ENCODE data around the gene SPTBN1.

DNA sequence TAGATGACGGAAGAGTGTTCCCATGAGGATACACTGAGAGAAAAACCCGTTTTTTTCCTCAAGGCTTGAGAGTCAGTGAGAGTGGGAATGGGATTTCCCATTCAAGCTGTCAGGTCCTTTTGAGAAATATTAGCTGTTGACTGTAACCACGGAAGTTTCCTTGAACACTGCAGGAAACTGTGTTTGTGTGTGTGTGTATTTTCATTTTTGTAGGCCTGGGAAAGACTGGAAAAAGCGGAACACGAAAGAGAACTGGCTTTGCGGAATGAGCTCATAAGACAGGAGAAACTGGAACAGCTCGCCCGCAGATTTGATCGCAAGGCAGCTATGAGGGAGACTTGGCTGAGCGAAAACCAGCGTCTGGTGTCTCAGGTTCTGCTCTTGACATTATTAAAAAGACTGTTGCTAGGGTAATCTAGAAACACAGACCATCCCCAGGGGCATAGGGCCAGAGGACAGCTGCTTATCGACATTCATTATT lies 168.5 kb downstream of the SPTBN1 start:
- TF ChIP-seq EZH2 (IDR thresholded peaks at IDR 0.05; ENCODE audit: insufficient read depth, poor library complexity, severe bottlenecking) (no peak), EZH2phosphoT487 (IDR thresholded peaks at IDR 0.05; ENCODE audit: insufficient read depth, low read depth) (no peak)

Measured in GM23248 (cell line).